GM21717 (cell line): ENCODE data around the gene OCA2.
"Not testable (repeated sequence)": the region's sequence is repeated elsewhere in the genome, so short reads cannot be mapped to it uniquely, and the experiment has no call there.

Experiments used
- ATAC-seq: cut with Tn5 transposase; IDR thresholded peaks from one replicate; pipeline ENCODE4 v1.9.1; 2021; ENCODE audit warnings: mild to moderate bottlenecking, moderate library complexity; ENCODE audit not compliant: unreplicated experiment

The OCA2 gene

GRCh38 chr15:27746401-27746955 is 352.6 kb downstream of the OCA2 start:
- no peak for ATAC-seq

- no peak for ATAC-seq
Observed at GRCh38 chr15:27744641-27745040, 354.5 kb downstream of the OCA2 start.

- ATAC-seq: no peak
Observed at GRCh38 chr15:27743638-27744037, 355.5 kb downstream of the OCA2 start.

GRCh38 chr15:27742751-27743477 is 356.2 kb downstream of the OCA2 start:
- no peak for ATAC-seq

- ATAC-seq: no peak
Observed at GRCh38 chr15:27741226-27741860, 357.8 kb downstream of the OCA2 start.

GRCh38 chr15:27734785-27735495 is 364.2 kb downstream of the OCA2 start:
- ATAC-seq: no peak

- ATAC-seq: no peak
Observed at GRCh38 chr15:27731776-27732175, 367.3 kb downstream of the OCA2 start.

GRCh38 chr15:27730868-27731267 is 368.2 kb downstream of the OCA2 start:
- no peak for ATAC-seq

- no peak for ATAC-seq
Observed at GRCh38 chr15:27725731-27726130, 373.4 kb downstream of the OCA2 start.

- no peak for ATAC-seq
Observed at GRCh38 chr15:27723821-27724220, 375.3 kb downstream of the OCA2 start.

GRCh38 chr15:27722102-27722501 is 377.0 kb downstream of the OCA2 start:
- ATAC-seq: no peak

- ATAC-seq: no peak
Observed at GRCh38 chr15:27714675-27715074, 384.4 kb downstream of the OCA2 start.

- not testable (repeated sequence) for ATAC-seq
Observed at GRCh38 chr15:27713850-27714249, 385.3 kb downstream of the OCA2 start.

- ATAC-seq: no peak
Observed at GRCh38 chr15:27707257-27707656, 391.9 kb downstream of the OCA2 start.

- ATAC-seq: no peak
Observed at GRCh38 chr15:27706300-27706699, 392.8 kb downstream of the OCA2 start.

GRCh38 chr15:27705056-27705455 is 394.1 kb downstream of the OCA2 start:
- no peak for ATAC-seq
